ENCODE measurements around the gene ATP11C. TPM values are rescaled to one million over a fixed set of nuclear protein-coding genes. Genes with fewer than 3 reads are reported as not detected.

Gene ATP11C
- total RNA-seq, 1 experiment from 2014 or later = 19.0 TPM

DNA sequence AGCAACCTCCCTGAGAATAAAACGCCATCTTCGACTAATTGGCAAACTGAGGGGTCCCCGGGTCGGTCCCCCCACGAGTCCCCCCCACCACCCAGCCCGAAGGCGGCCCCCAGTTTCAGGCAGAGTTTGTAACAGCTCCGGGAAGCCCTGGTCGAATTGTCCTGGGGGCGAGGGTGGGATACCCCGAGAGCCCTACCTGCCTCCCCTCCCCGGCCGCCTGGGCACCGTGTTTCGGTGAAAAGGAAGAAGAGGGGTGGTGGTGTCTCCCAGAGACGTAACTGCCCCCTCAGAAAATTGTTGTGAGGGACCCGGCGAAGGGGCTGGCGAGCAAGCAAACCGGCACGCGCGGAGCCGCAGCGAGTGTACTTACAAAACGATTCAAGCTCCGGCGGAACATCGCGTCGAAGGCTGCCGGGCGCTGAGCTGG is 1.2 kb downstream of the ATP11C start:
- Mint-ChIP-seq H3K27me3 (ENCODE audit: insufficient read depth, unreplicated experiment) (no peaks in the 10 kb centered on the region), H3K27ac (ENCODE audit: low read depth, unreplicated experiment) (peak overlapping the region; percentile 23), H3K9me3 (ENCODE audit: unreplicated experiment) (no peaks in the 10 kb centered on the region), H3K4me1 (ENCODE audit: insufficient read depth, unreplicated experiment) (peaks cover 4% of the 10 kb centered on the region), H3K36me3 (ENCODE audit: insufficient read depth, unreplicated experiment) (no peaks in the 10 kb centered on the region), H3K4me3 (ENCODE audit: unreplicated experiment) (peak overlapping the region; percentile 76)
- TF ChIP-seq, protein P1, sequence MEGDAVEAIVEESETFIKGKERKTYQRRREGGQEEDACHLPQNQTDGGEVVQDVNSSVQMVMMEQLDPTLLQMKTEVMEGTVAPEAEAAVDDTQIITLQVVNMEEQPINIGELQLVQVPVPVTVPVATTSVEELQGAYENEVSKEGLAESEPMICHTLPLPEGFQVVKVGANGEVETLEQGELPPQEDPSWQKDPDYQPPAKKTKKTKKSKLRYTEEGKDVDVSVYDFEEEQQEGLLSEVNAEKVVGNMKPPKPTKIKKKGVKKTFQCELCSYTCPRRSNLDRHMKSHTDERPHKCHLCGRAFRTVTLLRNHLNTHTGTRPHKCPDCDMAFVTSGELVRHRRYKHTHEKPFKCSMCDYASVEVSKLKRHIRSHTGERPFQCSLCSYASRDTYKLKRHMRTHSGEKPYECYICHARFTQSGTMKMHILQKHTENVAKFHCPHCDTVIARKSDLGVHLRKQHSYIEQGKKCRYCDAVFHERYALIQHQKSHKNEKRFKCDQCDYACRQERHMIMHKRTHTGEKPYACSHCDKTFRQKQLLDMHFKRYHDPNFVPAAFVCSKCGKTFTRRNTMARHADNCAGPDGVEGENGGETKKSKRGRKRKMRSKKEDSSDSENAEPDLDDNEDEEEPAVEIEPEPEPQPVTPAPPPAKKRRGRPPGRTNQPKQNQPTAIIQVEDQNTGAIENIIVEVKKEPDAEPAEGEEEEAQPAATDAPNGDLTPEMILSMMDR (IDR thresholded peaks at IDR 0.05; ENCODE audit: unreplicated experiment) = no peak
- BruUV-seq (replicated peaks) = no TSS peak
- ChIA-PET CTCF (interaction anchor here (1.0 kb wide), 1 partner anchor 69 kb away, joined by 3 read pairs; no protein-coding TSS in a partner anchor), POLR2A (interaction anchor here (0.9 to 3.2 kb wide), 4 partner anchors 9 to 108 kb away, joined by 3 to 12 read pairs (median 5); no protein-coding TSS in a partner anchor)
- intact Hi-C loops (cut with micrococcal nuclease) = loop anchor here (2.0 kb wide), 1 partner anchor 101 kb away; no protein-coding TSS in a partner anchor
- DNase-seq (ENCODE audit: unreplicated experiment) = no peak

DNA sequence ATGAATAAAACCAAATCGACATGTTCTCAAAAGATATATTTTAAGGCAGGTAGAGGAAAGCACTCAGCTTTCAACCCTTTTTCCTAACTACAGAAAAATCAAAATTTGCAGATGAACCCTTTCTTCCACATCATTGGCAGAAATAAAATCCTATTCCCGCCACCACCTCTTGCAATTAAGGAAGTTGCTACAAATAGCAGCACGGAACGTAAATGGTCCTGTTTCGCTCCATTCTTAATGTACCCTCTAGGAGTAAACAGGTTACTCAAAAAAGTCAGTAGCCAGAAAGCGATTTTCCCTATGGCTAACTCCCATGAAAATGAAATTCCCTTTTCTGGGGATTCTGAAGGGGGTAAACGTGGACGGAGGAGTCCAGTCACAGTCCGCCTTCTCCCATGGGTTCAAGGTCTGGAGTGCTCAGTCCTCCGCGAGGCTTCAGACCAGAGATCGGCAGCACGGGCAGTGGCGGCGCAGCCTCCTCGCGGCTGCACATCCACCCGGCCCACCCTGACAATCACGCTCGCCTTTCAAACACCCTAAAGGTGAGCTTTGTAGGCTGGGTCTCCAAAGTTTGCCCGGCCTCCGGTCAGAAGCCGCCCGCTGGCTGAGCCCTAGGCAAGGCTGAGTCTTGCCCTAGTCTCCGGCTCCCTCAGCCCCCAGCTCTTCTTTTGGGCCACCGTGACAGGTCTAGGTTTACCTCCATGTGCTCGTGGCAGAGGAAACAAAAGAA is 1.8 kb downstream of the ATP11C start:
- POLR2A ChIA-PET = interaction anchor here (0.6 to 3.2 kb wide), 10 partner anchors 10 to 1006 kb away, joined by 3 to 12 read pairs (median 4); no protein-coding TSS in a partner anchor
- H3K27ac Mint-ChIP-seq (ENCODE audit: low read depth, unreplicated experiment) = peak overlapping the region; percentile 47

DNA sequence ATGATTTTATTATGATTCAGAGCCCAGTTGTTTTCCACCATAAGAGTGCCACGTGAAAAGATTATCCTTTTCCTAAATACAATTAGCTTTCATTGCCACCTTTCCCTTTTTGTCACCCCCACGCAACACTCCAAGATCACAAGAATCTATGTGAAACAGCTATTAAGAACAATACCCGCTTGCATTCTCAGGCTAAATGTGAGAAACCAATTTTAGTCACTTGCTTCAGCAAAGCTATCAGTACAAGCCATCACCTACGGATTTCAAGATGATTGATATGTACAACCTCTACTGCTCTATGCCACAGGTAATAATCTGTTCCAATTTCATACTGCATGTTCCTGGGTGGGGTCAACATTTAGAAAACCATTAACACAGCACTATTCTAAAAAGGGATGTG is 2.5 kb downstream of the ATP11C start:
- BruUV-seq (replicated peaks) = TSS peak; percentile 21
- no peaks in the 10 kb centered on the region for H3K27me3 Mint-ChIP-seq (ENCODE audit: insufficient read depth, unreplicated experiment)
- H3K27ac Mint-ChIP-seq (ENCODE audit: low read depth, unreplicated experiment) = peak overlapping the region; percentile 47
- CTCF ChIA-PET = interaction anchor here (0.5 to 0.7 kb wide), 2 partner anchors 40 to 169 kb away, joined by 3 to 5 read pairs; no protein-coding TSS in a partner anchor
- H3K4me3 Mint-ChIP-seq (ENCODE audit: unreplicated experiment) = peak overlapping the region; percentile 76
- no peaks in the 10 kb centered on the region for H3K9me3 Mint-ChIP-seq (ENCODE audit: unreplicated experiment)
- no peaks in the 10 kb centered on the region for H3K36me3 Mint-ChIP-seq (ENCODE audit: insufficient read depth, unreplicated experiment)
- TF ChIP-seq, protein P1 (IDR thresholded peaks at IDR 0.05; ENCODE audit: unreplicated experiment) = no peak
- POLR2A ChIA-PET = interaction anchor here (0.6 to 3.2 kb wide), 8 partner anchors 14 to 1005 kb away, joined by 3 to 12 read pairs (median 4); no protein-coding TSS in a partner anchor
- peaks cover 4% of the 10 kb centered on the region for H3K4me1 Mint-ChIP-seq (ENCODE audit: insufficient read depth, unreplicated experiment)
- no peak for DNase-seq (ENCODE audit: unreplicated experiment)
- intact Hi-C loops (cut with micrococcal nuclease) = loop anchor here (2.0 kb wide), 1 partner anchor 100 kb away; no protein-coding TSS in a partner anchor

More for the DNA sequence above, 1.8 kb downstream of the ATP11C start:
- intact Hi-C loops (cut with micrococcal nuclease) = loop anchor here (2.0 kb wide), 1 partner anchor 100 kb away; no protein-coding TSS in a partner anchor
- TF ChIP-seq, protein P1 (IDR thresholded peaks at IDR 0.05; ENCODE audit: unreplicated experiment) = no peak
- DNase-seq (ENCODE audit: unreplicated experiment) = peak; percentile 30
- no peaks in the 10 kb centered on the region for H3K9me3 Mint-ChIP-seq (ENCODE audit: unreplicated experiment)
- peaks cover 4% of the 10 kb centered on the region for H3K4me1 Mint-ChIP-seq (ENCODE audit: insufficient read depth, unreplicated experiment)
- peak overlapping the region; percentile 76 for H3K4me3 Mint-ChIP-seq (ENCODE audit: unreplicated experiment)
- H3K27me3 Mint-ChIP-seq (ENCODE audit: insufficient read depth, unreplicated experiment) = no peaks in the 10 kb centered on the region
- H3K36me3 Mint-ChIP-seq (ENCODE audit: insufficient read depth, unreplicated experiment) = no peaks in the 10 kb centered on the region
- BruUV-seq (replicated peaks) = no TSS peak
- CTCF ChIA-PET = interaction anchor here (0.7 to 1.0 kb wide), 2 partner anchors 41 to 69 kb away, joined by 3 to 5 read pairs; no protein-coding TSS in a partner anchor

DNA sequence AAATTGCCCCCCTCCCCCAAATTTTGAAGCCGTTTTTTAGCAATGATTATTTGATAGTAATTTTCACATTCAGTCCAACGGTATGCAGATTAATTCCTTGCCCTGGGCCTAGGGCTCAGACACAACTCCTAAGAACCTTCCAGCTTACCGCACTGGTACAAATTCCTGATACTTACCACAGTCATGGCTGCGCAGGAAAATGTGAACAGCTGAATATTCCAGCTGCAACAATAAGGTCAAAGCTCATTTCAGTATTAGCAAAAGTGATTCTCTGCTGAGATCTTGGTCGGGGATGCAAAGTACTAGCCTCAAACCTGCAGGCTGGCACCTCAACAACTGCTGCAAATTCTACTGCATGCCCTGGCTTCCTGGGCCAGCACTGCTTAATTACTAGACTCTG is 3.0 kb downstream of the ATP11C start:
- DNase-seq (ENCODE audit: unreplicated experiment) = no peak
- Mint-ChIP-seq H3K36me3 (ENCODE audit: insufficient read depth, unreplicated experiment) (no peaks in the 10 kb centered on the region), H3K4me3 (ENCODE audit: unreplicated experiment) (peak overlapping the region; percentile 76), H3K27ac (ENCODE audit: low read depth, unreplicated experiment) (no peak overlapping the region), H3K27me3 (ENCODE audit: insufficient read depth, unreplicated experiment) (no peaks in the 10 kb centered on the region), H3K9me3 (ENCODE audit: unreplicated experiment) (no peaks in the 10 kb centered on the region), H3K4me1 (ENCODE audit: insufficient read depth, unreplicated experiment) (peaks cover 4% of the 10 kb centered on the region)
- CTCF ChIA-PET = interaction anchor here (0.5 to 0.7 kb wide), 2 partner anchors 40 to 168 kb away, joined by 3 to 5 read pairs; no protein-coding TSS in a partner anchor
- POLR2A ChIA-PET = interaction anchor here (0.6 to 3.2 kb wide), 6 partner anchors 15 to 907 kb away, joined by 3 to 12 read pairs (median 4); no protein-coding TSS in a partner anchor
- intact Hi-C loops (cut with micrococcal nuclease) = loop anchor here (2.0 kb wide), 1 partner anchor 99 kb away; no protein-coding TSS in a partner anchor
- TF ChIP-seq, protein P1 (IDR thresholded peaks at IDR 0.05; ENCODE audit: unreplicated experiment) = no peak
- no TSS peak for BruUV-seq (replicated peaks)

All from MCF 10A (cell line).